K562 (cell line): ENCODE data around the gene GATA1. TPM values are rescaled to one million over a fixed set of nuclear protein-coding genes. Genes with fewer than 3 reads are reported as not detected.

ENCODE experiments used
- CTBP1 ChIP-seq: fragments of 450-650 bp; IDR thresholded peaks from 2 replicates; pipeline ENCODE4 v1.6.1; 2016; ENCODE audit warnings: borderline replicate concordance
- GABPB2 ChIP-seq: fragments of 250-450 bp; sonication (Bioruptor Pico); conservative IDR thresholded peaks from 2 replicates; pipeline ENCODE4 v1.5.1; 2021; ENCODE audit warnings: mild to moderate bottlenecking
- PRDM10 ChIP-seq: fragments of 450-650 bp; IDR thresholded peaks from 2 replicates; pipeline ENCODE4 v1.6.1; 2018; ENCODE audit not compliant: partially characterized antibody
- YBX1 ChIP-seq: fragments of 450-650 bp; IDR thresholded peaks from 2 replicates; pipeline ENCODE4 v1.7.1; 2016; ENCODE audit warnings: mild to moderate bottlenecking
- ZNF175 ChIP-seq: fragments of 200-800 bp; sonication (Bioruptor generic); IDR thresholded peaks from 2 replicates; pipeline ENCODE4 v1.6.1; 2016; ENCODE audit warnings: low read depth, mild to moderate bottlenecking, missing genetic modification characterization, missing compliant biosample characterization
- ZNF518B ChIP-seq: fragments of 250-450 bp; sonication (Bioruptor Pico); IDR thresholded peaks from 2 replicates; pipeline ENCODE4 v1.5.0; 2021; ENCODE audit warnings: mild to moderate bottlenecking, moderate library complexity
- polyA plus RNA-seq, 8 experiments: library from polyadenylated mRNA; depleted of rRNA in 4 of 8; stranded (reverse) in 5 of 8; unstranded in 3 of 8; fragments of >200 nt; fragmentation: Nextera tagmentation in 2 of 8; fragmentation: Illumina TruSeq in 1 of 8; extraction: Ambion mirVana in 2 of 8; extraction: Trizol in 1 of 8; gene quantifications; 2 replicates each; pipeline versions ENCODE4 v1.2.1 to v1.2.3, GENCODE V29; 2011 to 2014; ENCODE audit warnings: inconsistent platforms in 1 of 8, missing spikeins in 1 of 8
- total RNA-seq, 7 experiments: library from RNA; depleted of rRNA in 6 of 7; stranded (reverse); fragments of >200 nt in 6 of 7; fragmentation: Illumina TruSeq in 2 of 7; extraction: Trizol in 2 of 7; gene quantifications; 2 replicates each; pipeline versions ENCODE4 v1.2.1 to v1.2.3, GENCODE V29; 2011 to 2021; ENCODE audit warnings: low replicate concordance in 1 of 7

Gene GATA1
- total and polyA plus RNA-seq, 9 of the 15 experiments (the other 6 are each of a cell fraction or from before 2014, with no cell fraction given): 11.9 to 291 (median 116) TPM

DNA sequence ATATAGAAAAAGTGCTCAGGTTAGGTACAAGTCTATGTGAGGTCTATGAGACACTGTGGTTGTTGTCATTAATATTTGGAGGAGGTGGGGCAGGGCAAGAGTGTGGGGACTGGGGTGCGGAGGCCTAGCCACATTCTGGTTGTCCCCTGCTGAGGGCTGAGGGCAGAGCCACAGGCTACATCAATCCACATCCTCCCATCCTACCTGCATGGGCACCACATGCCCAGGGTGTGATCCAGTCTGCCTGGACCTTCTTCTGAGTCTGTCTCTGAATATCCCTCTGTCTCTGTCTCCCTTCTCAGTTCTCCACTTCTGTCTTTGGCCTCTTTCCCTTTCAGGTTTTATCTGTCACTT, 1.2 kb upstream of the GATA1 start (continued):
- TF ChIP-seq PRDM10: no peak
- TF ChIP-seq YBX1: no peak
- TF ChIP-seq CTBP1: no peak
- no peak for TF ChIP-seq ZNF518B
- TF ChIP-seq GABPB2 (CRISPR knock-in tag): no peak
- no peak for TF ChIP-seq ZNF175 (CRISPR knock-in tag)
- TF ChIP-seq, all 486 proteins: peak for 0
